Activated CD8-positive, alpha-beta memory T cell treated with anti-CD3 and anti-CD28 coated beads for 1 hour (primary cell): ENCODE results near the gene C15orf39.

Experiments used
- DNase-seq, 2 donors: peaks; one replicate each; pipeline ENCODE4 v3.0.0-alpha.2; 2020; ENCODE audit warnings: low read depth in 1 of 2; ENCODE audit errors: extremely low read depth in 1 of 2

Gene C15orf39

GRCh38 chr15:75195122-75195765 lies 6.4 kb upstream of the C15orf39 start:
- DNase-seq = no peak

GRCh38 chr15:75195766-75196241 lies 5.9 kb upstream of the C15orf39 start:
- DNase-seq = no peak

GRCh38 chr15:75197062-75197630 lies 4.5 kb upstream of the C15orf39 start:
- no peak for DNase-seq

GRCh38 chr15:75198560-75199356 lies 2.9 kb upstream of the C15orf39 start:
- no peak for DNase-seq

- no peak for DNase-seq
These were observed 2.2 kb upstream of the C15orf39 start for GRCh38 chr15:75199357-75199940.

- no peak for DNase-seq
These were observed 1.3 kb upstream of the C15orf39 start for GRCh38 chr15:75200391-75200764.

GRCh38 chr15:75200765-75201615 lies 692 bp upstream of the C15orf39 start:
- DNase-seq = peak in 1 of 2 donors; percentile 16

GRCh38 chr15:75202251-75203016 lies 752 bp downstream of the C15orf39 start:
- peak; percentile 62 to 81 for DNase-seq

GRCh38 chr15:75203017-75203907 lies 1.6 kb downstream of the C15orf39 start:
- DNase-seq = no peak

- no peak for DNase-seq
These were observed 2.2 kb downstream of the C15orf39 start for GRCh38 chr15:75203908-75204263.

- DNase-seq = peak; percentile 65 to 75
These were observed 2.8 kb downstream of the C15orf39 start for GRCh38 chr15:75204340-75205063.

GRCh38 chr15:75205064-75205395 lies 3.3 kb downstream of the C15orf39 start:
- DNase-seq = no peak

GRCh38 chr15:75206006-75206405 lies 4.3 kb downstream of the C15orf39 start:
- DNase-seq = no peak

- no peak for DNase-seq
These were observed 5.3 kb downstream of the C15orf39 start for GRCh38 chr15:75206803-75207617.

GRCh38 chr15:75207618-75208500 lies 6.2 kb downstream of the C15orf39 start:
- DNase-seq = no peak

- DNase-seq = no peak
These were observed 7.0 kb downstream of the C15orf39 start for GRCh38 chr15:75208501-75209288.
